ENCODE measurements around the gene IL10RA. TPM values are rescaled to one million over a fixed set of nuclear protein-coding genes. Genes with fewer than 3 reads are reported as not detected.

IL10RA gene
- total RNA-seq, 4 donors from 2014 or later = 2.9 to 7.2 (median 4.4) TPM

DNA sequence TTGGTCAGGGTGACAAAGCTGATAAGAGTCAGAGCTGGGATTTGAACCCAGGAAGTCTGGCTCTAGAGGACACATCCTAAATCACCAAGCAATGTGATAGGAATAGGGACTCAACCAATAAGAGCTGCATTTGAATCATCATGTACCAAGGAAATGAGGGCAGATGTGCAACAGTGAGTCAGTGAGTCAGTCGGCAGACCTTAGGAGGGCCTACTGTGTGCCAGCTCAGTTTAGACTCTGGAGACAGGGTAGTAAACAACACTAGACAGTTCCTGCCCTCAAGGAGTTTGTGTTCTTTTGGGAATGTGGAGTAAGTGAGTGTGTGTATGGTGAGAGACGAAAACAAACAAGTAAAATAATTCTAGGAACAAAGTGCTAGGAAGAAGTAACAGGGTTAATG is 11.2 kb downstream of the IL10RA start:
- DNase-seq (ENCODE audit: low spot score in 2 of 2) = no peak
- 94% methylated on average over 2 of the region's 2 CpGs for WGBS
- Histone ChIP-seq H3K4me3 (no peak overlapping the region), H3K36me3 (peaks cover 4% of the 10 kb centered on the region), H3K9me3 (no peaks in the 10 kb centered on the region), H3K27ac (no peak overlapping the region), H3K27me3 (no peaks in the 10 kb centered on the region), H3K4me1 (no peaks in the 10 kb centered on the region)
- TF ChIP-seq EP300 (IDR thresholded peaks at IDR 0.05) (no peak), POLR2A (IDR thresholded peaks at IDR 0.05) (no peak), CTCF (IDR thresholded peaks at IDR 0.05) (no peak), POLR2AphosphoS5 (IDR thresholded peaks at IDR 0.05) (no peak)

- Histone ChIP-seq H3K4me1 (no peaks in the 10 kb centered on the region), H3K9me3 (no peaks in the 10 kb centered on the region), H3K36me3 (peaks cover 4% of the 10 kb centered on the region), H3K4me3 (no peak overlapping the region), H3K27ac (no peak overlapping the region), H3K27me3 (no peaks in the 10 kb centered on the region)
- no peak for TF ChIP-seq EP300 (IDR thresholded peaks at IDR 0.05)
- no peak for TF ChIP-seq POLR2A (IDR thresholded peaks at IDR 0.05)
- no peak for TF ChIP-seq POLR2AphosphoS5 (IDR thresholded peaks at IDR 0.05)
- no peak for TF ChIP-seq CTCF (IDR thresholded peaks at IDR 0.05)
- DNase-seq (ENCODE audit: low spot score in 2 of 2) = no peak
- WGBS = 87% methylated on average over 9 of the region's 9 CpGs
Observed at GRCh38 chr11:117997823-117998579, 11.8 kb downstream of the IL10RA start.

DNA sequence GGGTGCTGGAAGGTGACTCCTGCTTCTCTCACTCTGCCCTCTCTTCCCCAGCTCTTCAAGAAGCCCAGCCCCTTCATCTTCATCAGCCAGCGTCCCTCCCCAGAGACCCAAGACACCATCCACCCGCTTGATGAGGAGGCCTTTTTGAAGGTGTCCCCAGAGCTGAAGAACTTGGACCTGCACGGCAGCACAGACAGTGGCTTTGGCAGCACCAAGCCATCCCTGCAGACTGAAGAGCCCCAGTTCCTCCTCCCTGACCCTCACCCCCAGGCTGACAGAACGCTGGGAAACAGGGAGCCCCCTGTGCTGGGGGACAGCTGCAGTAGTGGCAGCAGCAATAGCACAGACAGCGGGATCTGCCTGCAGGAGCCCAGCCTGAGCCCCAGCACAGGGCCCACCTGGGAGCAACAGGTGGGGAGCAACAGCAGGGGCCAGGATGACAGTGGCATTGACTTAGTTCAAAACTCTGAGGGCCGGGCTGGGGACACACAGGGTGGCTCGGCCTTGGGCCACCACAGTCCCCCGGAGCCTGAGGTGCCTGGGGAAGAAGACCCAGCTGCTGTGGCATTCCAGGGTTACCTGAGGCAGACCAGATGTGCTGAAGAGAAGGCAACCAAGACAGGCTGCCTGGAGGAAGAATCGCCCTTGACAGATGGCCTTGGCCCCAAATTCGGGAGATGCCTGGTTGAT is 12.6 kb downstream of the IL10RA start:
- H3K4me3 ChIP-seq = no peak overlapping the region
- DNase-seq (ENCODE audit: low spot score in 2 of 2) = peak; percentile 41 to 58
- H3K27me3 ChIP-seq = no peaks in the 10 kb centered on the region
- H3K9me3 ChIP-seq = no peaks in the 10 kb centered on the region
- peaks cover 4% of the 10 kb centered on the region for H3K36me3 ChIP-seq
- 84% methylated on average over 9 of the region's 10 CpGs for WGBS
- TF ChIP-seq EP300 (IDR thresholded peaks at IDR 0.05) = no peak
- no peak for TF ChIP-seq POLR2AphosphoS5 (IDR thresholded peaks at IDR 0.05)
- no peak for TF ChIP-seq POLR2A (IDR thresholded peaks at IDR 0.05)
- TF ChIP-seq CTCF (IDR thresholded peaks at IDR 0.05) = no peak
- no peak overlapping the region for H3K27ac ChIP-seq
- H3K4me1 ChIP-seq = no peaks in the 10 kb centered on the region

GRCh38 chr11:117999354-117999993 is 13.3 kb downstream of the IL10RA start:
- Histone ChIP-seq H3K4me1 (no peaks in the 10 kb centered on the region), H3K36me3 (peaks cover 4% of the 10 kb centered on the region), H3K4me3 (no peak overlapping the region), H3K27me3 (no peaks in the 10 kb centered on the region), H3K9me3 (no peaks in the 10 kb centered on the region), H3K27ac (no peak overlapping the region)
- DNase-seq (ENCODE audit: low spot score in 2 of 2) = peak; percentile 53 to 55
- no peak for TF ChIP-seq POLR2AphosphoS5 (IDR thresholded peaks at IDR 0.05)
- no peak for TF ChIP-seq CTCF (IDR thresholded peaks at IDR 0.05)
- TF ChIP-seq POLR2A (IDR thresholded peaks at IDR 0.05) = no peak
- TF ChIP-seq EP300 (IDR thresholded peaks at IDR 0.05) = no peak
- 100% methylated on average over 1 of the region's 3 CpGs for WGBS
